MCF 10A (cell line): Measurements from ENCODE around the gene RNASEH2B. TPM values are rescaled to one million over a fixed set of nuclear protein-coding genes. Genes with fewer than 3 reads are reported as not detected.
A peak's percentile ranks its signal among the peaks of the same experiment; 100 is the strongest.

ENCODE experiments used
- BruUV-seq: library from RNA; stranded (reverse); fragments of 400-500 nt; replicated peaks from 2 replicates; lab custom pipeline; 2021; lab: Mats Ljungman, UMichigan
- CTCF ChIA-PET: fragments of 300-600 bp; sonication (Branson Sonifier 250); formaldehyde crosslinking; extraction: SDS; loops from one replicate; lab custom pipeline; 2021; ENCODE audit warnings: antibody characterized with exemption, inconsistent platforms; lab: Yijun Ruan, JAX
- POLR2A ChIA-PET: fragments of 300-600, 350-650 bp; sonication (Branson Sonifier 250); formaldehyde crosslinking; extraction: SDS; loops from one replicate; lab custom pipeline; 2020; ENCODE audit warnings: antibody characterized with exemption, inconsistent platforms; lab: Yijun Ruan, JAX
- DNase-seq: peaks from one replicate; pipeline ENCODE4 v3.0.0-alpha.2; 2018; ENCODE audit not compliant: unreplicated experiment
- H3K27ac Mint-ChIP-seq: one replicate; pipeline ENCODE4 v1.8.0; 2022; ENCODE audit warnings: mild to moderate bottlenecking, low read depth, mixed read lengths; ENCODE audit not compliant: unreplicated experiment
- H3K27me3 Mint-ChIP-seq: one replicate; pipeline ENCODE4 v1.8.0; 2022; ENCODE audit warnings: mixed read lengths; ENCODE audit not compliant: insufficient read depth, unreplicated experiment
- H3K36me3 Mint-ChIP-seq: one replicate; pipeline ENCODE4 v1.8.0; 2022; ENCODE audit warnings: mild to moderate bottlenecking, moderate library complexity, mixed read lengths; ENCODE audit not compliant: insufficient read depth, unreplicated experiment
- H3K4me1 Mint-ChIP-seq: one replicate; pipeline ENCODE4 v1.8.0; 2022; ENCODE audit warnings: mixed read lengths; ENCODE audit not compliant: insufficient read depth, unreplicated experiment
- H3K4me3 Mint-ChIP-seq: one replicate; pipeline ENCODE4 v1.8.0; 2022; ENCODE audit warnings: mild to moderate bottlenecking, moderate library complexity, mixed read lengths; ENCODE audit not compliant: unreplicated experiment
- H3K9me3 Mint-ChIP-seq: one replicate; pipeline ENCODE4 v1.8.0; 2022; ENCODE audit warnings: mixed read lengths; ENCODE audit not compliant: unreplicated experiment
- intact Hi-C: fragments of 100-400 bp; cut with micrococcal nuclease; formaldehyde crosslinking; loops from 2 replicates; pipeline ENCODE4 v1.14.1; 2022
- total RNA-seq: library from RNA; stranded (reverse); gene quantifications from 2 replicates; pipeline ENCODE4 v1.2.3, GENCODE V29; 2022
- TF ChIP-seq, protein P1 (sequence below): fragments of 200-600 bp; IDR thresholded peaks from one replicate; pipeline ENCODE4 v1.8.0; 2022; ENCODE audit warnings: antibody characterized with exemption, mild to moderate bottlenecking; ENCODE audit not compliant: unreplicated experiment

Gene RNASEH2B
- total RNA-seq, 1 experiment from 2014 or later, result 53.3 TPM

DNA sequence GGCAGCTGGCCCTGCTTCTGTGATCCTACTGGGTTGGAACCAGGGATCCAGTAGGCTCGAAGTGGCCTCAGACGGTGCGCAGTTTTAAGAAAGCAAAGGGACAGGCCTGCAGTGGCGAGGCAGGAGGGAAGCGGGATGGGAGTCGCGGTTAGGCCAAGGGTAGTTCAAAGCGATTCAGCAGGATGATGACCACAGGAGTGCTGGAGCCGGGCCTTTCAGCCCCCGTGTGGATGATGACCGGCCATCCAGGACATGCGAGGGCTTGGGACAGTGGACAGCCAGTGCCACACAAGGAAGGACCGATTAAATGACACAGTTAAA lies 854 bp downstream of the RNASEH2B start:
- Mint-ChIP-seq H3K27ac (peak overlapping the region; percentile 96), H3K36me3 (no peaks in the 10 kb centered on the region), H3K9me3 (no peaks in the 10 kb centered on the region), H3K4me1 (peaks cover 15% of the 10 kb centered on the region), H3K4me3 (peak overlapping the region; percentile 96), H3K27me3 (no peaks in the 10 kb centered on the region)
- intact Hi-C loops, result loop anchor here (5.0 kb wide), 2 partner anchors 913 to 1243 kb away; partner anchors contain the start of gene TRIM13
- ChIA-PET POLR2A (interaction anchor here (0.6 to 4.5 kb wide), 13 partner anchors 9 to 913 kb away, joined by 3 to 30 read pairs (median 4); partner anchors contain the start of gene TRIM13), CTCF (interaction anchor here (0.7 to 3.8 kb wide), 5 partner anchors 9 to 911 kb away, joined by 3 to 40 read pairs (median 6); no protein-coding TSS in a partner anchor)
- BruUV-seq, result no TSS peak
- peak; percentile 49 for DNase-seq
- TF ChIP-seq, protein P1, sequence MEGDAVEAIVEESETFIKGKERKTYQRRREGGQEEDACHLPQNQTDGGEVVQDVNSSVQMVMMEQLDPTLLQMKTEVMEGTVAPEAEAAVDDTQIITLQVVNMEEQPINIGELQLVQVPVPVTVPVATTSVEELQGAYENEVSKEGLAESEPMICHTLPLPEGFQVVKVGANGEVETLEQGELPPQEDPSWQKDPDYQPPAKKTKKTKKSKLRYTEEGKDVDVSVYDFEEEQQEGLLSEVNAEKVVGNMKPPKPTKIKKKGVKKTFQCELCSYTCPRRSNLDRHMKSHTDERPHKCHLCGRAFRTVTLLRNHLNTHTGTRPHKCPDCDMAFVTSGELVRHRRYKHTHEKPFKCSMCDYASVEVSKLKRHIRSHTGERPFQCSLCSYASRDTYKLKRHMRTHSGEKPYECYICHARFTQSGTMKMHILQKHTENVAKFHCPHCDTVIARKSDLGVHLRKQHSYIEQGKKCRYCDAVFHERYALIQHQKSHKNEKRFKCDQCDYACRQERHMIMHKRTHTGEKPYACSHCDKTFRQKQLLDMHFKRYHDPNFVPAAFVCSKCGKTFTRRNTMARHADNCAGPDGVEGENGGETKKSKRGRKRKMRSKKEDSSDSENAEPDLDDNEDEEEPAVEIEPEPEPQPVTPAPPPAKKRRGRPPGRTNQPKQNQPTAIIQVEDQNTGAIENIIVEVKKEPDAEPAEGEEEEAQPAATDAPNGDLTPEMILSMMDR, result no peak

DNA sequence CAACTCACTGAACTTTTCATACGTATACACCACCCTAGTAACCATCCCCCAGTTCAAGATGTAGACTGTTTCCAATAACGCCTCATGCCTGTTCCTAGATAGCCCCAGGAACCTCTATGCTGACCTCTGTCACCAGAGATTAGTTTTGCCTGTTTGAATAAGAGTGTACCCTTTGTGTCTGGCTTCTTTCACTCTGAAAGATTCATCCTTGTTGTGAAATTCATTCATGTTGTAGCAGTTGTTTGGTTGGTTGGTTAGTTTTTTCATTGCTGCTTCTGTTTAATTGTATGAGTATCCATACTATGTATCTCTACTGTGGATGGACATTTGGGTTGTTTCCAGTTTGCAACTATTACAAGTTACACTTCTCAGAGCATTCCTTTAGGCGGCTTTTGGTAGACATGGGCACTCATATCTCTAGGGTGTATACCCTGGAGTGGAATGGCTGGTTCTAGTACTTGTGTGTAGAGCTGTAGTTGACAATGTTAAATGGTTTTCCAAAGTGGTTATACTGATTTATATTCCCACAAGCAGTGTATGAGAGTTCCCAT lies 1.6 kb downstream of the RNASEH2B start:
- intact Hi-C loops, result loop anchor here (5.0 kb wide), 2 partner anchors 914 to 1244 kb away; partner anchors contain the start of gene TRIM13
- BruUV-seq, result TSS peak; percentile 35
- H3K4me1 Mint-ChIP-seq, result peaks cover 16% of the 10 kb centered on the region
- peak; percentile 27 for DNase-seq
- no peaks in the 10 kb centered on the region for H3K27me3 Mint-ChIP-seq
- TF ChIP-seq, protein P1, result no peak
- H3K9me3 Mint-ChIP-seq, result no peaks in the 10 kb centered on the region
- CTCF ChIA-PET, result interaction anchor here (0.6 to 3.8 kb wide), 46 partner anchors 9 to 1121 kb away, joined by 3 to 40 read pairs (median 4); partner anchors contain the start of gene TRIM13
- POLR2A ChIA-PET, result interaction anchor here (0.6 to 4.5 kb wide), 15 partner anchors 8 to 914 kb away, joined by 3 to 30 read pairs (median 4); partner anchors contain the start of gene TRIM13
- H3K27ac Mint-ChIP-seq, result peak overlapping the region; percentile 96
- H3K4me3 Mint-ChIP-seq, result peak overlapping the region; percentile 96
- no peaks in the 10 kb centered on the region for H3K36me3 Mint-ChIP-seq

DNA sequence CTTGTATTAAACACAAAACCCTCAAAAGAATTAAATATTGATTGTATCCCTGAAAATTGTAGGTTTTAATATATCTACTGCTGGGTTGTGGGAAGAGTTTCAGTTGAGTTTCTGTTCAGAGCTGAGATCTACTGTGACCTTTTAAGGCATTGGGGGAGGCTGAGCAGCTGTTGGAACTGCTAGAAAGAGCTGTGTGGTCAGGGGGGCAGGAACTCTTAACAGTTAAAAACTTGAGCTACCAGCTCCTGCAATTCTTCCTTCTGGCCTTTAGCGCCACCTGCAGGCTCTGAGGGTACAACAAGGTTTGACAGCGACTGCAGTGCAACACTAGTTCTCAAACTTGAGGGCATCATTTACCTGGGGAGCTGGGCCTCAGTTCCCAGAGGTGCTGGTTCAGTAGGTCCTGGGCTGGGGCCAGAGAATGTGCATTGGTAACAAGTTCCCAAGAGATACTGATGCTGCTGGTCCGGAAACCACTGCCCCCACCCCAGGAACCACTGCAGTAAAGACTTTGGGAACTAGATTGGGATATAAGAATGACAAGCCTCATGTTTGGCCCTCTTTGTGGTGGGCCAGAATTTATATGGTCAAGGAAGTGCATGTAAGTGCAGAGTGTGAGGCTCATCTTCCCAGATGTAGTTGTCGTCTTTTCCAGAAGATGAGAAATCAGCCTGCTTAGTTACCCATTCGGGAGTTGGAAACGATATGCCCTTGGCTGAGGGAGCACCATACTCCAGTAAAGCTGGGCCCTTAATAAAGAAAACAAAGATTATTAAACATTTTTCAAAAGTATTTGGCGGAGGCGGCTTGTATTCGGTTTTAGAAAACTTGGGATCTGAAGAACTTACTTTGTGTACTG lies 2.6 kb downstream of the RNASEH2B start:
- ChIA-PET POLR2A (interaction anchor here (0.6 to 4.5 kb wide), 11 partner anchors 157 to 1469 kb away, joined by 3 to 30 read pairs (median 6); partner anchors contain the start of genes CAB39L, SETDB2 and TRIM13), CTCF (interaction anchor here (0.5 to 3.8 kb wide), 58 partner anchors 10 to 1301 kb away, joined by 3 to 40 read pairs (median 4); partner anchors contain the start of genes KCNRG and TRIM13)
- Mint-ChIP-seq H3K27me3 (no peaks in the 10 kb centered on the region), H3K27ac (no peak overlapping the region), H3K36me3 (no peaks in the 10 kb centered on the region), H3K4me1 (peaks cover 16% of the 10 kb centered on the region), H3K4me3 (peak overlapping the region; percentile 30), H3K9me3 (no peaks in the 10 kb centered on the region)
- intact Hi-C loops, result loop anchor here (1.0 to 5.0 kb wide), 7 partner anchors 111 to 1245 kb away; partner anchors contain the start of gene TRIM13
- BruUV-seq, result no TSS peak
- DNase-seq, result peak; percentile 90
- TF ChIP-seq, protein P1, result peak; percentile 90
